Caco-2 (cell line): ENCODE results near the gene HSD17B4. TPM values are rescaled to one million over a fixed set of nuclear protein-coding genes. Genes with fewer than 3 reads are reported as not detected.
"Not testable (repeated sequence)": the region's sequence is repeated elsewhere in the genome, so short reads cannot be mapped to it uniquely, and the experiment has no call there.

ENCODE experiments used
- BruUV-seq: library from RNA; stranded (reverse); fragments of 400-500 nt; replicated peaks from 2 replicates; lab custom pipeline; 2021; lab: Mats Ljungman, UMichigan
- CTCF ChIA-PET: fragments of 300-600 bp; sonication (Branson Sonifier 250); formaldehyde crosslinking; loops from one replicate; lab custom pipeline; 2022; ENCODE audit warnings: antibody characterized with exemption; lab: Charles Lee
- POLR2A ChIA-PET: fragments of 300-600 bp; sonication (Branson Sonifier 250); formaldehyde crosslinking; loops from one replicate; lab custom pipeline; 2022; ENCODE audit warnings: antibody characterized with exemption; lab: Charles Lee
- DNase-seq, 2 experiments: peaks; one replicate each; pipeline versions ENCODE4 v3.0.0 to v3.0.0-alpha.2; 2020 to 2022
- H3K27me3 ChIP-seq: replicated peaks from 2 replicates; pipeline ENCODE4 v1.6.0; 2011; ENCODE audit warnings: low read length; ENCODE audit not compliant: control insufficient read depth, insufficient read depth
- H3K36me3 ChIP-seq: 2 replicates; pipeline ENCODE4 v1.5.1; 2011; ENCODE audit warnings: low read length; ENCODE audit not compliant: control insufficient read depth, insufficient read depth
- H3K4me1 ChIP-seq: fragments of 250-450 bp; sonication (Bioruptor Pico); 2 replicates; pipeline ENCODE4 v1.5.1; 2020; ENCODE audit warnings: mild to moderate bottlenecking
- H3K4me3 ChIP-seq: 2 replicates; pipeline ENCODE4 v1.5.1; 2011; ENCODE audit warnings: low read depth, mild to moderate bottlenecking, control low read depth, low read length
- H3K9me3 ChIP-seq: fragments of 250-450 bp; sonication (Bioruptor Pico); 2 replicates; pipeline ENCODE4 v1.5.1; 2020; ENCODE audit warnings: mild to moderate bottlenecking, moderate library complexity
- H3K27ac Mint-ChIP-seq: one replicate; pipeline ENCODE4 v1.8.0; 2022; ENCODE audit warnings: mixed read lengths; ENCODE audit not compliant: unreplicated experiment
- H3K27me3 Mint-ChIP-seq: one replicate; pipeline ENCODE4 v1.8.0; 2022; ENCODE audit warnings: mixed read lengths; ENCODE audit not compliant: insufficient read depth, unreplicated experiment
- H3K36me3 Mint-ChIP-seq: one replicate; pipeline ENCODE4 v1.8.0; 2022; ENCODE audit warnings: mild to moderate bottlenecking, mixed read lengths; ENCODE audit not compliant: insufficient read depth, unreplicated experiment
- H3K4me1 Mint-ChIP-seq: one replicate; pipeline ENCODE4 v1.8.0; 2022; ENCODE audit warnings: low read depth, mixed read lengths; ENCODE audit not compliant: unreplicated experiment
- H3K4me3 Mint-ChIP-seq: one replicate; pipeline ENCODE4 v1.8.0; 2022; ENCODE audit warnings: mild to moderate bottlenecking, moderate library complexity, mixed read lengths; ENCODE audit not compliant: unreplicated experiment
- H3K9me3 Mint-ChIP-seq: one replicate; pipeline ENCODE4 v1.8.0; 2022; ENCODE audit warnings: mixed read lengths; ENCODE audit not compliant: unreplicated experiment
- CTCF ChIP-seq, 2 experiments: fragments of 200-600 bp in 1 of 2; IDR thresholded peaks; 1 replicate in 1 of 2; 2 replicates in 1 of 2; pipeline versions ENCODE4 v1.5.1 to v1.8.0; 2011 to 2022; ENCODE audit warnings: antibody characterized with exemption in 1 of 2, control low read depth in 1 of 2, inconsistent platforms in 1 of 2, low read depth in 1 of 2, low read length in 1 of 2, mild to moderate bottlenecking in 1 of 2, moderate library complexity in 1 of 2; ENCODE audit not compliant: insufficient read depth in 1 of 2, severe bottlenecking in 1 of 2, unreplicated experiment in 1 of 2
- intact Hi-C: fragments of 100-400 bp; cut with micrococcal nuclease; formaldehyde crosslinking; loops from one replicate; pipeline ENCODE4 v1.10.0; 2022; ENCODE audit not compliant: unreplicated experiment
- total RNA-seq: library from RNA; stranded (reverse); gene quantifications from 2 replicates; pipeline ENCODE4 v1.2.3, GENCODE V29; 2022

Gene HSD17B4
- total RNA-seq, 1 experiment from 2014 or later = 172 TPM

GRCh38 chr5:119512277-119512676, 60.0 kb downstream of the HSD17B4 start:
- no peaks in the 10 kb centered on the region for H3K27me3 Mint-ChIP-seq
- CTCF ChIA-PET = no interaction called here
- H3K36me3 Mint-ChIP-seq = peaks cover 12% of the 10 kb centered on the region
- intact Hi-C loops = no loop called here
- no peak for TF ChIP-seq CTCF (IDR thresholded peaks at IDR 0.05; ENCODE audit: insufficient read depth in 1 of 2, low read depth in 1 of 2, low read length in 1 of 2, severe bottlenecking in 1 of 2, unreplicated experiment in 1 of 2)
- H3K4me1 Mint-ChIP-seq = no peaks in the 10 kb centered on the region
- peaks cover 3% of the 10 kb centered on the region; the same call in 1 of the 2 replicates for H3K36me3 ChIP-seq
- no peak overlapping the region for H3K4me3 ChIP-seq
- no peaks in the 10 kb centered on the region for H3K9me3 ChIP-seq
- H3K27me3 ChIP-seq = no peaks in the 10 kb centered on the region
- no peak overlapping the region for H3K4me3 Mint-ChIP-seq
- DNase-seq = no peak
- BruUV-seq = no TSS peak
- H3K27ac Mint-ChIP-seq = no peak overlapping the region
- H3K9me3 Mint-ChIP-seq = peaks cover 32% of the 10 kb centered on the region
- H3K4me1 ChIP-seq = no peaks in the 10 kb centered on the region
- POLR2A ChIA-PET = no interaction called here

GRCh38 chr5:119515192-119515591, 62.9 kb downstream of the HSD17B4 start:
- H3K27ac Mint-ChIP-seq = no peak overlapping the region
- Histone ChIP-seq H3K4me3 (no peak overlapping the region), H3K9me3 (no peaks in the 10 kb centered on the region), H3K36me3 (peaks cover 3% of the 10 kb centered on the region; the same call in 1 of the 2 replicates), H3K27me3 (no peaks in the 10 kb centered on the region), H3K4me1 (no peaks in the 10 kb centered on the region)
- no peaks in the 10 kb centered on the region for H3K4me1 Mint-ChIP-seq
- BruUV-seq = no TSS peak
- peaks cover 13% of the 10 kb centered on the region for H3K9me3 Mint-ChIP-seq
- no peak overlapping the region for H3K4me3 Mint-ChIP-seq
- intact Hi-C loops = no loop called here
- ChIA-PET CTCF (no interaction called here), POLR2A (no interaction called here)
- H3K27me3 Mint-ChIP-seq = no peaks in the 10 kb centered on the region
- peaks cover 12% of the 10 kb centered on the region for H3K36me3 Mint-ChIP-seq
- TF ChIP-seq CTCF (IDR thresholded peaks at IDR 0.05; ENCODE audit: insufficient read depth in 1 of 2, low read depth in 1 of 2, low read length in 1 of 2, severe bottlenecking in 1 of 2, unreplicated experiment in 1 of 2) = no peak
- no peak for DNase-seq

GRCh38 chr5:119517115-119517514, 64.8 kb downstream of the HSD17B4 start:
- H3K4me1 ChIP-seq, H3K4me1 Mint-ChIP-seq, BruUV-seq, H3K4me3 ChIP-seq, intact Hi-C loops, DNase-seq, POLR2A ChIA-PET, H3K27ac Mint-ChIP-seq, H3K36me3 ChIP-seq, H3K4me3 Mint-ChIP-seq, CTCF ChIA-PET, H3K27me3 ChIP-seq, H3K9me3 ChIP-seq, H3K27me3 Mint-ChIP-seq: not testable (repeated sequence)
- peaks cover 15% of the 10 kb centered on the region for H3K9me3 Mint-ChIP-seq
- peaks cover 16% of the 10 kb centered on the region for H3K36me3 Mint-ChIP-seq

GRCh38 chr5:119521232-119521631, 68.9 kb downstream of the HSD17B4 start:
- TF ChIP-seq CTCF (IDR thresholded peaks at IDR 0.05; ENCODE audit: insufficient read depth in 1 of 2, low read depth in 1 of 2, low read length in 1 of 2, severe bottlenecking in 1 of 2, unreplicated experiment in 1 of 2) = no peak
- no peak for DNase-seq
- H3K27me3 Mint-ChIP-seq = no peaks in the 10 kb centered on the region
- BruUV-seq = no TSS peak
- H3K4me3 Mint-ChIP-seq = no peak overlapping the region
- no peaks in the 10 kb centered on the region; the same call in 1 of the 2 replicates for H3K9me3 ChIP-seq
- no peak overlapping the region for H3K4me3 ChIP-seq
- H3K4me1 Mint-ChIP-seq = peaks cover 13% of the 10 kb centered on the region
- peaks cover 14% of the 10 kb centered on the region for H3K36me3 Mint-ChIP-seq
- ChIA-PET CTCF (no interaction called here), POLR2A (no interaction called here)
- no peaks in the 10 kb centered on the region for H3K27me3 ChIP-seq
- intact Hi-C loops = no loop called here
- H3K27ac Mint-ChIP-seq = no peak overlapping the region
- peaks cover 27% of the 10 kb centered on the region for H3K4me1 ChIP-seq
- no peaks in the 10 kb centered on the region for H3K36me3 ChIP-seq
- H3K9me3 Mint-ChIP-seq = peaks cover 12% of the 10 kb centered on the region
